H9 (cell line): ENCODE results near the gene ARPP19. TPM values are rescaled to one million over a fixed set of nuclear protein-coding genes. Genes with fewer than 3 reads are reported as not detected.

Experiments used
- DNase-seq: peaks from one replicate; pipeline ENCODE4 v3.0.0-alpha.2; 2017
- H2AFZ ChIP-seq: one replicate; pipeline ENCODE4 v1.6.1; 2013; ENCODE audit warnings: mild to moderate bottlenecking, low read length, control low read depth, moderate library complexity
- H2AK5ac ChIP-seq: 2 replicates; pipeline ENCODE4 v1.6.1; 2013; ENCODE audit warnings: low read length, control low read depth, mixed read lengths; ENCODE audit not compliant: insufficient read length
- H2BK120ac ChIP-seq: one replicate; pipeline ENCODE4 v1.6.1; 2013; ENCODE audit warnings: low read depth, mild to moderate bottlenecking, low read length, control low read depth, inconsistent platforms; ENCODE audit not compliant: poor library complexity, severe bottlenecking
- H2BK12ac ChIP-seq: 2 replicates; pipeline ENCODE4 v1.6.1; 2013; ENCODE audit warnings: low read length, control low read depth, mixed read lengths, low read depth; ENCODE audit not compliant: insufficient read length
- H2BK15ac ChIP-seq: 2 replicates; pipeline ENCODE4 v1.6.1; 2013; ENCODE audit warnings: low read depth, low read length, control low read depth
- H2BK20ac ChIP-seq: one replicate; pipeline ENCODE4 v1.6.1; 2013; ENCODE audit warnings: low read depth, mild to moderate bottlenecking, low read length, control low read depth, inconsistent platforms; ENCODE audit not compliant: poor library complexity, severe bottlenecking
- H2BK5ac ChIP-seq: 2 replicates; pipeline ENCODE4 v1.6.1; 2013; ENCODE audit warnings: low read length, control low read depth, mixed read lengths; ENCODE audit not compliant: insufficient read length
- H3K14ac ChIP-seq: 2 replicates; pipeline ENCODE4 v1.6.1; 2013; ENCODE audit warnings: low read length, control low read depth; ENCODE audit not compliant: insufficient read depth
- H3K18ac ChIP-seq: 2 replicates; pipeline ENCODE4 v1.6.1; 2013; ENCODE audit warnings: low read depth, mild to moderate bottlenecking, mixed read lengths, low read length, control low read depth; ENCODE audit not compliant: insufficient read length
- H3K23ac ChIP-seq: 2 replicates; pipeline ENCODE4 v1.6.1; 2013; ENCODE audit warnings: low read length, control low read depth, mixed read lengths, low read depth; ENCODE audit not compliant: insufficient read length
- H3K23me2 ChIP-seq: 2 replicates; pipeline ENCODE4 v1.6.1; 2013; ENCODE audit warnings: low read depth, mild to moderate bottlenecking, mixed read lengths, low read length, control low read depth; ENCODE audit not compliant: insufficient read length, poor library complexity, severe bottlenecking
- H3K27ac ChIP-seq: 2 replicates; pipeline ENCODE4 v1.5.1; 2013; ENCODE audit warnings: low read length, control low read depth, mixed read lengths, low read depth; ENCODE audit not compliant: insufficient read length
- H3K27me3 ChIP-seq: 2 replicates; pipeline ENCODE4 v1.6.1; 2013; ENCODE audit warnings: low read length, control low read depth, inconsistent platforms; ENCODE audit not compliant: insufficient read depth
- H3K4ac ChIP-seq: 2 replicates; pipeline ENCODE4 v1.6.1; 2013; ENCODE audit warnings: low read depth, mild to moderate bottlenecking, control low read depth, inconsistent platforms, low read length, moderate library complexity
- H3K4me1 ChIP-seq: 2 replicates; pipeline ENCODE4 v1.6.1; 2013; ENCODE audit warnings: low read length, control low read depth, inconsistent platforms; ENCODE audit not compliant: insufficient read depth
- H3K4me2 ChIP-seq: 2 replicates; pipeline ENCODE4 v1.6.1; 2013; ENCODE audit warnings: low read length, control low read depth, mixed read lengths; ENCODE audit not compliant: insufficient read length, insufficient read depth
- H3K56ac ChIP-seq: 2 replicates; pipeline ENCODE4 v1.6.1; 2013; ENCODE audit warnings: low read depth, mild to moderate bottlenecking, mixed read lengths, low read length, control low read depth; ENCODE audit not compliant: insufficient read length
- H3K79me1 ChIP-seq: 2 replicates; pipeline ENCODE4 v1.6.1; 2013; ENCODE audit warnings: low read depth, mild to moderate bottlenecking, moderate library complexity, low read length, control low read depth, inconsistent platforms; ENCODE audit not compliant: insufficient read depth, poor library complexity, severe bottlenecking
- H3K79me2 ChIP-seq: 2 replicates; pipeline ENCODE4 v1.6.1; 2013; ENCODE audit warnings: low read length, control low read depth, inconsistent platforms; ENCODE audit not compliant: insufficient read depth
- H3K9ac ChIP-seq: 2 replicates; pipeline ENCODE4 v1.6.1; 2013; ENCODE audit warnings: low read length, control low read depth, mixed read lengths; ENCODE audit not compliant: insufficient read length; ENCODE audit errors: extremely low read depth
- H3K9me3 ChIP-seq: one replicate; pipeline ENCODE4 v1.6.1; 2013; ENCODE audit warnings: low read depth, low read length, inconsistent platforms; ENCODE audit not compliant: control insufficient read depth
- H3T11ph ChIP-seq: one replicate; pipeline ENCODE4 v1.6.1; 2013; ENCODE audit warnings: mild to moderate bottlenecking, low read length, control low read depth, inconsistent platforms
- H4K20me1 ChIP-seq: one replicate; pipeline ENCODE4 v1.6.1; 2013; ENCODE audit not compliant: control insufficient read depth, insufficient read length, insufficient read depth
- H4K5ac ChIP-seq: 2 replicates; pipeline ENCODE4 v1.6.1; 2013; ENCODE audit warnings: low read depth, mild to moderate bottlenecking, mixed read lengths, low read length, control low read depth; ENCODE audit not compliant: insufficient read length
- H4K8ac ChIP-seq: replicated peaks from 2 replicates; pipeline ENCODE4 v1.6.1; 2013; ENCODE audit warnings: low read length, control low read depth, mixed read lengths, low read depth; ENCODE audit not compliant: insufficient read length
- H4K91ac ChIP-seq: 2 replicates; pipeline ENCODE4 v1.6.1; 2013; ENCODE audit warnings: low read depth, mild to moderate bottlenecking, moderate library complexity, mixed read lengths, low read length, control low read depth; ENCODE audit not compliant: insufficient read length
- H3K27ac Mint-ChIP-seq, 3 experiments: 2 replicates in 2 of 3; 3 replicates in 1 of 3; pipeline ENCODE4 v1.8.0; 2020 to 2021; ENCODE audit warnings: mixed read lengths in 3 of 3, mild to moderate bottlenecking in 1 of 3, moderate library complexity in 1 of 3
- H3K27me3 Mint-ChIP-seq: 2 replicates; pipeline ENCODE4 v1.8.0; 2021; ENCODE audit warnings: low read depth, mild to moderate bottlenecking, moderate library complexity, mixed read lengths
- H3K36me3 Mint-ChIP-seq, 3 experiments: 2 replicates in 2 of 3; 3 replicates in 1 of 3; pipeline ENCODE4 v1.8.0; 2020 to 2021; ENCODE audit warnings: low read depth in 3 of 3, mixed read lengths in 3 of 3; ENCODE audit not compliant: insufficient read depth in 1 of 3
- H3K4me1 Mint-ChIP-seq, 2 experiments: 2 replicates each; pipeline ENCODE4 v1.8.0; 2020; ENCODE audit warnings: mixed read lengths in 2 of 2
- H3K4me3 Mint-ChIP-seq, 2 experiments: 2 replicates in 1 of 2; 3 replicates in 1 of 2; pipeline ENCODE4 v1.8.0; 2020 to 2021; ENCODE audit warnings: mild to moderate bottlenecking in 2 of 2, mixed read lengths in 2 of 2, moderate library complexity in 1 of 2
- H3K9me3 Mint-ChIP-seq, 2 experiments: 2 replicates in 1 of 2; 3 replicates in 1 of 2; pipeline ENCODE4 v1.8.0; 2020; ENCODE audit warnings: mild to moderate bottlenecking in 2 of 2, mixed read lengths in 2 of 2, moderate library complexity in 1 of 2
- CTCF ChIP-seq: fragments of 200-600 bp; sonication (generic); conservative IDR thresholded peaks from 3 replicates; pipeline ENCODE4 v1.8.0; 2021; ENCODE audit warnings: antibody characterized with exemption, mild to moderate bottlenecking
- whole genome bisulfite sequencing: extraction: QIAGEN DNeasy Blood & Tissue Kit; methylation state at CpG from one replicate; pipeline ENCODE4 v1.1.7; 2013; ENCODE audit warnings: missing lambda C conversion rate, low lambda C conversion rate, mixed read lengths; ENCODE audit not compliant: insufficient read length; ENCODE audit errors: extremely low coverage; 5-methylcytosine and 5-hydroxymethylcytosine counted together
- total RNA-seq: library from RNA; stranded (reverse); gene quantifications from 2 replicates; pipeline ENCODE4 v1.2.1, GENCODE V29; 2021

The ARPP19 gene
- total RNA-seq, 1 experiment from 2014 or later = 247 TPM

GRCh38 chr15:52505151-52505550 is 63.7 kb downstream of the ARPP19 start:
- H3K56ac ChIP-seq = no peak overlapping the region
- H4K20me1 ChIP-seq = no peaks in the 10 kb centered on the region
- H2BK12ac ChIP-seq = no peak overlapping the region
- no peaks in the 10 kb centered on the region; the same call in 1 of the 2 replicates for H3K79me2 ChIP-seq
- H2AK5ac ChIP-seq = no peak overlapping the region
- H2BK5ac ChIP-seq = no peak overlapping the region
- H3K4me1 ChIP-seq = no peaks in the 10 kb centered on the region
- H3K23ac ChIP-seq = no peak overlapping the region
- Mint-ChIP-seq H3K9me3 (no peaks in the 10 kb centered on the region), H3K4me1 (peaks cover 0 to 14% of the 10 kb centered on the region in 2 experiments; a peak in 1 of 4 replicates), H3K4me3 (no peak overlapping the region), H3K27me3 (no peaks in the 10 kb centered on the region), H3K27ac (no peak overlapping the region), H3K36me3 (no peaks in the 10 kb centered on the region; a peak in 1 of 7 replicates)
- H3K4me2 ChIP-seq = no peak overlapping the region
- no peak overlapping the region for H2BK20ac ChIP-seq
- H3K79me1 ChIP-seq = no peaks in the 10 kb centered on the region
- H4K91ac ChIP-seq = no peak overlapping the region
- H3K23me2 ChIP-seq = no peaks in the 10 kb centered on the region
- H3K27me3 ChIP-seq = no peaks in the 10 kb centered on the region
- no peak overlapping the region for H2BK120ac ChIP-seq
- no peak for DNase-seq
- H2AFZ ChIP-seq = no peak overlapping the region
- no peak overlapping the region for H4K8ac ChIP-seq
- no peak overlapping the region for H3K4ac ChIP-seq
- H3T11ph ChIP-seq = no peak overlapping the region
- H3K14ac ChIP-seq = no peak overlapping the region
- no peaks in the 10 kb centered on the region for H3K9me3 ChIP-seq
- no peak overlapping the region for H3K9ac ChIP-seq
- no peak overlapping the region for H3K18ac ChIP-seq
- no peak overlapping the region for H2BK15ac ChIP-seq
- no CpG with 5 or more reads among the region's 6 CpGs for WGBS
- no peak overlapping the region for H3K27ac ChIP-seq
- no peak for TF ChIP-seq CTCF
- H4K5ac ChIP-seq = no peak overlapping the region
